ENCODE data around the gene NRXN3. TPM values are rescaled to one million over a fixed set of nuclear protein-coding genes. Genes with fewer than 3 reads are reported as not detected.

NRXN3 gene
- total and polyA plus RNA-seq, 11 donors = 0.19 to 2.2 (median 1.1) TPM

DNA sequence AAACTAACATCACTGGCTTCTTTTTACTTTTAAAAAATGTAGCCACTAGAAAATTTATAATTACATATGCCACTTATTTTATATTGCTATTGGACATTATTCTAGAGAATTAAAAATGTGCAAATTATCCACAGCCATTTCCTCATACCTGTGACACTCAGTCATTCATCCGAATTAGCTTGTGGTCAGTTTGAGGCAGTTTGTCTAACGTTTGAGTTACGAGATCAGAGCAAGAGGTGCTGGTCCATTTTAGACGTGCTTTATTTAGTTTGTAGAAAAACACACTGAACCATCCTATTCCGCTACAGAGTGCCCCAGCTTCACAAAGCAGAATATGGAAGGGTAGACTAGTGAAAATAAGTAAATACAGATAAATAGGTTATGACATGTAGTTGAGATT lies 513.0 kb downstream of the NRXN3 start:
- Histone ChIP-seq H3K4me1 (no peaks in the 10 kb centered on the region), H3K36me3 (no peaks in the 10 kb centered on the region), H3K27ac (no peak overlapping the region), H3K9me3 (no peaks in the 10 kb centered on the region), H3K27me3 (no peaks in the 10 kb centered on the region), H3K4me3 (no peak overlapping the region)
- intact Hi-C loops (cut with DNase I) = no loop called here
- ATAC-seq = no peak
- TF ChIP-seq, protein P1, sequence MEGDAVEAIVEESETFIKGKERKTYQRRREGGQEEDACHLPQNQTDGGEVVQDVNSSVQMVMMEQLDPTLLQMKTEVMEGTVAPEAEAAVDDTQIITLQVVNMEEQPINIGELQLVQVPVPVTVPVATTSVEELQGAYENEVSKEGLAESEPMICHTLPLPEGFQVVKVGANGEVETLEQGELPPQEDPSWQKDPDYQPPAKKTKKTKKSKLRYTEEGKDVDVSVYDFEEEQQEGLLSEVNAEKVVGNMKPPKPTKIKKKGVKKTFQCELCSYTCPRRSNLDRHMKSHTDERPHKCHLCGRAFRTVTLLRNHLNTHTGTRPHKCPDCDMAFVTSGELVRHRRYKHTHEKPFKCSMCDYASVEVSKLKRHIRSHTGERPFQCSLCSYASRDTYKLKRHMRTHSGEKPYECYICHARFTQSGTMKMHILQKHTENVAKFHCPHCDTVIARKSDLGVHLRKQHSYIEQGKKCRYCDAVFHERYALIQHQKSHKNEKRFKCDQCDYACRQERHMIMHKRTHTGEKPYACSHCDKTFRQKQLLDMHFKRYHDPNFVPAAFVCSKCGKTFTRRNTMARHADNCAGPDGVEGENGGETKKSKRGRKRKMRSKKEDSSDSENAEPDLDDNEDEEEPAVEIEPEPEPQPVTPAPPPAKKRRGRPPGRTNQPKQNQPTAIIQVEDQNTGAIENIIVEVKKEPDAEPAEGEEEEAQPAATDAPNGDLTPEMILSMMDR (IDR thresholded peaks at IDR 0.05) = no peak
- WGBS, 4 donors = 79 to 81% (median 80%) methylated on average over 5 of the region's 5 CpGs
- DNase-seq = no peak

DNA sequence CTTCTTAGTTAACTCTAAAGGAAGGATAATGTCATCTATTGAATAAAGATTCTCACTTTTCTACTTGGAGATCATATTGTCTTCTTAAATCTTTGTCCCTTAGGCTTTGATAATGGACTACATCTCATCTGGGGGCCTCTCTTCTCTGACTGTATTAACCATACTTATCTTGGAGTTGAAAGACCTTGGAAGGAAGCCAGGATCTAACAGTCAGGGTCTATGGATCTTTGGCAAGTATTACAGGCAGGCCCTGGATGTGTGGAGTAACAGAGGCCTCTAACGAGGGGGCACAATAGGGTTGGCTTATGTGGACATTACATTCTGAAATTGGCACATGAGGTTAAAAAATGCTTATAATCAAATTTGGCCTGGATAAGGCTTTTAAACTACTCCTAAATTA lies 513.8 kb downstream of the NRXN3 start:
- H3K4me1 ChIP-seq = no peaks in the 10 kb centered on the region
- TF ChIP-seq POLR2A (IDR thresholded peaks at IDR 0.05) = no peak
- TF ChIP-seq, protein P1 (IDR thresholded peaks at IDR 0.05) = no peak
- intact Hi-C loops (cut with DNase I) = no loop called here
- WGBS, 4 donors = 7 to 17% (median 12%) methylated on average over 1 of the region's 1 CpG
- H3K27me3 ChIP-seq = no peaks in the 10 kb centered on the region
- H3K27ac ChIP-seq = no peak overlapping the region
- ATAC-seq = no peak
- H3K9me3 ChIP-seq = no peaks in the 10 kb centered on the region
- H3K36me3 ChIP-seq = no peaks in the 10 kb centered on the region
- no peak for DNase-seq
- H3K4me3 ChIP-seq = no peak overlapping the region

DNA sequence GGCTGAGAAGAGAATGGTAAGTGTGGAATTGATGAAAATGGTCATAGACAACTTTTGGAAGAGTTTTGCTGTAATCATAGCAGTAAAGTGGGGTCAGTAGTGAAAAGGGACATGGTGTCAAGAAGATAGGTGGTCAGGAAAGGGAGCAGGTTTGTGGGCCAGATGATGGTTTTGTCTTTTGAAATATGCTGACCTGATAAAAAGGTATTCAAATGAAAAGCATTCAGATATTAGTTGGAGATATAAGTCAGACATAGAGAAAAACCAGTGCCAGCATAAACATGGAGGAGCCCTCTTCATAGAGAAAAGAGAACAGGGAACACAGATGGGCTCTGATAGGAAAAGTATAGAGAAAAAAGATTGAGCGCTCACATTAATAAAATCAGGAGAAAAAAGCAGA lies 518.3 kb downstream of the NRXN3 start:
- Histone ChIP-seq H3K4me1 (no peaks in the 10 kb centered on the region), H3K9me3 (no peaks in the 10 kb centered on the region), H3K27ac (no peak overlapping the region), H3K27me3 (no peaks in the 10 kb centered on the region), H3K4me3 (no peak overlapping the region), H3K36me3 (no peaks in the 10 kb centered on the region)
- 62 to 77% (median 67%) methylated on average over 1 of the region's 1 CpG for WGBS, 4 donors
- no peak for DNase-seq
- TF ChIP-seq POLR2A (IDR thresholded peaks at IDR 0.05) = no peak
- TF ChIP-seq, protein P1 (IDR thresholded peaks at IDR 0.05) = no peak
- ATAC-seq = no peak
- intact Hi-C loops (cut with DNase I) = no loop called here

GRCh38 chr14:78690836-78691235 lies 520.7 kb downstream of the NRXN3 start:
- Histone ChIP-seq H3K4me3 (no peak overlapping the region), H3K9me3 (no peaks in the 10 kb centered on the region), H3K36me3 (no peaks in the 10 kb centered on the region), H3K27ac (no peak overlapping the region), H3K4me1 (no peaks in the 10 kb centered on the region), H3K27me3 (no peaks in the 10 kb centered on the region)
- TF ChIP-seq, protein P1 (IDR thresholded peaks at IDR 0.05) = no peak
- no peak for TF ChIP-seq POLR2A (IDR thresholded peaks at IDR 0.05)
- WGBS, 4 donors = 48 to 62% (median 60%) methylated on average over 2 of the region's 2 CpGs
- ATAC-seq = no peak
- no peak for DNase-seq
- intact Hi-C loops (cut with DNase I) = no loop called here

Data from heart left ventricle (tissue), 16 donors.